SU-DHL-6 (cell line): ENCODE results near the gene CUBN.

Experiments used
- H2AFZ ChIP-seq: fragments of 200-600 bp; sonication (generic); 2 replicates; pipeline ENCODE4 v1.6.1; 2014; ENCODE audit warnings: low read depth, mild to moderate bottlenecking, moderate library complexity, mixed read lengths, antibody characterized with exemption, low read length; ENCODE audit not compliant: severe bottlenecking
- H3F3A ChIP-seq: fragments of 200-600 bp; shearing (Covaris generic); 2 replicates; pipeline ENCODE4 v1.6.0; 2016; ENCODE audit warnings: antibody characterized with exemption, mild to moderate bottlenecking; ENCODE audit not compliant: insufficient read depth
- H3K27ac ChIP-seq: fragments of 200-600 bp; sonication (generic); 2 replicates; pipeline ENCODE4 v1.5.1; 2016; ENCODE audit warnings: low read depth, mild to moderate bottlenecking, low read length, moderate library complexity, mixed read lengths
- H3K27me3 ChIP-seq: fragments of 200-600 bp; sonication (generic), shearing (Covaris generic); 2 replicates; pipeline ENCODE4 v1.6.0; 2014; ENCODE audit warnings: mild to moderate bottlenecking, low read length
- H3K36me3 ChIP-seq: fragments of 200-600 bp; sonication (generic); 2 replicates; pipeline ENCODE4 v1.6.1; 2014; ENCODE audit warnings: mild to moderate bottlenecking, low read length, mixed read lengths
- H3K4me2 ChIP-seq: fragments of 300-600, 200-600 bp; shearing (Covaris generic), sonication (generic); 2 replicates; pipeline ENCODE4 v1.6.0; 2014; ENCODE audit warnings: low read length, low read depth, mild to moderate bottlenecking; ENCODE audit not compliant: poor library complexity, severe bottlenecking
- H3K4me3 ChIP-seq: fragments of 200-600 bp; sonication (generic); 2 replicates; pipeline ENCODE4 v1.5.1; 2014; ENCODE audit warnings: antibody characterized with exemption, low read length, mild to moderate bottlenecking, mixed read lengths; ENCODE audit not compliant: insufficient read depth, poor library complexity, severe bottlenecking
- H3K79me2 ChIP-seq: fragments of 200-600 bp; sonication (generic); 2 replicates; pipeline ENCODE4 v1.6.1; 2014; ENCODE audit warnings: mild to moderate bottlenecking, low read length, moderate library complexity; ENCODE audit not compliant: insufficient read depth
- H3K9ac ChIP-seq: fragments of 200-600 bp; sonication (generic); 2 replicates; pipeline ENCODE4 v1.7.0; 2014; ENCODE audit warnings: mild to moderate bottlenecking, low read length
- H3K9me2 ChIP-seq: fragments of 200-600 bp; sonication (generic); replicated peaks from 2 replicates; pipeline ENCODE4 v1.6.1; 2014; ENCODE audit warnings: low read length; ENCODE audit not compliant: insufficient read depth
- H3K9me3 ChIP-seq: fragments of 200-600 bp; sonication (generic); 2 replicates; pipeline ENCODE4 v1.6.1; 2014; ENCODE audit warnings: low read length, mixed read lengths; ENCODE audit not compliant: insufficient read depth
- H4K20me1 ChIP-seq: fragments of 200-600 bp; sonication (generic); 2 replicates; pipeline ENCODE4 v1.6.1; 2014; ENCODE audit warnings: low read depth, mild to moderate bottlenecking, antibody characterized with exemption, low read length, moderate library complexity, mixed read lengths
- CTCF ChIP-seq: fragments of 200-600 bp; sonication (generic); IDR thresholded peaks from one replicate; pipeline ENCODE4 v1.5.1; 2017; ENCODE audit warnings: antibody characterized with exemption, mild to moderate bottlenecking, low read length, moderate library complexity; ENCODE audit not compliant: insufficient read depth, poor library complexity, severe bottlenecking
- EZH2phosphoT487 ChIP-seq: fragments of 200-600 bp; sonication (generic), shearing (Covaris generic); conservative IDR thresholded peaks from 2 replicates; pipeline ENCODE4 v1.6.1; 2018; ENCODE audit warnings: mild to moderate bottlenecking, antibody characterized with exemption, low read length, moderate library complexity, mixed read lengths

The CUBN gene

GRCh38 chr10:17144757-17145156 lies 15.1 kb upstream of the CUBN start:
- no peak overlapping the region for H3K27ac ChIP-seq
- no peaks in the 10 kb centered on the region for H3K36me3 ChIP-seq
- H3K4me2 ChIP-seq: no peak overlapping the region

GRCh38 chr10:17144032-17144431 lies 14.4 kb upstream of the CUBN start:
- Histone ChIP-seq H3K27me3 (no peaks in the 10 kb centered on the region), H3K9me2 (no peaks in the 10 kb centered on the region), H3F3A (no peaks in the 10 kb centered on the region), H3K9me3 (no peaks in the 10 kb centered on the region), H3K79me2 (no peaks in the 10 kb centered on the region), H3K9ac (no peak overlapping the region), H3K4me3 (no peak overlapping the region), H2AFZ (no peak overlapping the region), H3K27ac (no peak overlapping the region), H4K20me1 (no peaks in the 10 kb centered on the region), H3K36me3 (no peaks in the 10 kb centered on the region), H3K4me2 (no peak overlapping the region)
- TF ChIP-seq EZH2phosphoT487 (no peak), CTCF (no peak)

More at GRCh38 chr10:17144757-17145156, 15.1 kb upstream of the CUBN start:
- Histone ChIP-seq H4K20me1 (no peaks in the 10 kb centered on the region), H2AFZ (no peak overlapping the region), H3K79me2 (no peaks in the 10 kb centered on the region), H3K4me3 (no peak overlapping the region), H3K27me3 (no peaks in the 10 kb centered on the region), H3K9ac (no peak overlapping the region), H3F3A (no peaks in the 10 kb centered on the region), H3K9me3 (no peaks in the 10 kb centered on the region), H3K9me2 (no peaks in the 10 kb centered on the region)
- no peak for TF ChIP-seq EZH2phosphoT487
- TF ChIP-seq CTCF: no peak

- Histone ChIP-seq H2AFZ (no peak overlapping the region), H3K4me3 (no peak overlapping the region)
Observed at GRCh38 chr10:17143055-17143690, 13.6 kb upstream of the CUBN start.

More at GRCh38 chr10:17143055-17143690, 13.6 kb upstream of the CUBN start:
- H3K4me2 ChIP-seq: no peak overlapping the region
- TF ChIP-seq EZH2phosphoT487: no peak
- no peak for TF ChIP-seq CTCF
- no peaks in the 10 kb centered on the region for H3K9me2 ChIP-seq
- no peaks in the 10 kb centered on the region for H3F3A ChIP-seq
- H3K27me3 ChIP-seq: no peaks in the 10 kb centered on the region
- H3K9ac ChIP-seq: no peak overlapping the region
- no peaks in the 10 kb centered on the region for H3K79me2 ChIP-seq
- H4K20me1 ChIP-seq: no peaks in the 10 kb centered on the region
- H3K36me3 ChIP-seq: no peaks in the 10 kb centered on the region
- no peak overlapping the region for H3K27ac ChIP-seq
- no peaks in the 10 kb centered on the region for H3K9me3 ChIP-seq
